Breast epithelium (tissue), 4 donors: ENCODE measurements around the gene CCDC88C. TPM values are rescaled to one million over a fixed set of nuclear protein-coding genes. Genes with fewer than 3 reads are reported as not detected.

Experiments
- DNase-seq, 2 donors: peaks; one replicate each; pipeline ENCODE4 v3.0.0-alpha.2; 2019; ENCODE audit warnings: low spot score in 2 of 2
- H3K27ac ChIP-seq, 2 donors: fragments of 200-600 bp; sonication (generic) in 1 of 2; one replicate each; pipeline ENCODE4 v1.5.1; 2016 to 2019; ENCODE audit warnings: mild to moderate bottlenecking in 1 of 2
- H3K27me3 ChIP-seq, 2 donors: fragments of 200-600 bp; sonication (generic) in 1 of 2; one replicate each; pipeline versions ENCODE4 v1.5.1 to v1.6.0; 2017 to 2019; ENCODE audit warnings: control low read depth in 1 of 2, mild to moderate bottlenecking in 1 of 2
- H3K36me3 ChIP-seq: fragments of 200-600 bp; one replicate; pipeline ENCODE4 v1.5.1; 2019
- H3K4me1 ChIP-seq, 2 donors: fragments of 200-600 bp; sonication (generic); one replicate each; pipeline ENCODE4 v1.5.1; 2016 to 2019; ENCODE audit warnings: control low read depth in 1 of 2
- H3K4me3 ChIP-seq, 3 donors: fragments of 200-600 bp; sonication (generic); 1 replicate in 2 of 3; 2 replicates in 1 of 3; pipeline ENCODE4 v1.5.1; 2016 to 2019; ENCODE audit warnings: mild to moderate bottlenecking in 3 of 3, moderate library complexity in 2 of 3
- H3K9me3 ChIP-seq, 2 donors: fragments of 200-600 bp; sonication (generic) in 1 of 2; one replicate each; pipeline ENCODE4 v1.5.1; 2016 to 2019; ENCODE audit warnings: control low read depth in 1 of 2
- CTCF ChIP-seq, 3 donors: fragments of 450-650 bp; IDR thresholded peaks; one replicate each; pipeline ENCODE4 v1.5.1; 2016 to 2017; ENCODE audit warnings: antibody characterized with exemption in 3 of 3, mild to moderate bottlenecking in 3 of 3, moderate library complexity in 3 of 3
- POLR2A ChIP-seq: fragments of 450-650 bp; IDR thresholded peaks from one replicate; pipeline ENCODE4 v1.6.1; 2016; ENCODE audit warnings: antibody characterized with exemption, mild to moderate bottlenecking, moderate library complexity
- POLR2AphosphoS5 ChIP-seq, 3 donors: sonication (generic); formaldehyde crosslinking; IDR thresholded peaks; one replicate each; pipeline ENCODE4 v1.6.1; 2017; ENCODE audit warnings: antibody characterized with exemption in 3 of 3
- intact Hi-C: fragments of 100-400 bp; cut with DNase I; formaldehyde crosslinking; loops from one replicate; pipeline ENCODE4 v1.15.1; 2023; ENCODE audit warnings: low total_unique reads
- total RNA-seq, 3 donors: library from RNA; depleted of rRNA; stranded (reverse); fragments of >200 nt; gene quantifications; one replicate each; pipeline ENCODE4 v1.1.0, GENCODE V29; 2016

The CCDC88C gene
- total RNA-seq, 3 donors from 2014 or later = 5.8 to 25.9 (median 19.3) TPM

GRCh38 chr14:91309756-91310280, 107.8 kb downstream of the CCDC88C start:
- Histone ChIP-seq H3K4me3 (no peak overlapping the region), H3K27me3 (no peaks in the 10 kb centered on the region), H3K27ac (no peak overlapping the region), H3K36me3 (no peaks in the 10 kb centered on the region), H3K9me3 (no peaks in the 10 kb centered on the region), H3K4me1 (no peaks in the 10 kb centered on the region)
- DNase-seq = no peak
- intact Hi-C loops = no loop called here
- no peak for TF ChIP-seq POLR2A
- TF ChIP-seq CTCF (IDR thresholded peaks at IDR 0.05) = no peak
- no peak for TF ChIP-seq POLR2AphosphoS5 (IDR thresholded peaks at IDR 0.05)

GRCh38 chr14:91308337-91308736, 109.3 kb downstream of the CCDC88C start:
- no peaks in the 10 kb centered on the region for H3K27me3 ChIP-seq
- TF ChIP-seq POLR2A (no peak), POLR2AphosphoS5 (IDR thresholded peaks at IDR 0.05) (no peak), CTCF (IDR thresholded peaks at IDR 0.05) (no peak)
- no peak overlapping the region for H3K27ac ChIP-seq
- H3K4me1 ChIP-seq = no peaks in the 10 kb centered on the region
- H3K4me3 ChIP-seq = no peak overlapping the region
- intact Hi-C loops = no loop called here
- no peak for DNase-seq
- H3K9me3 ChIP-seq = no peaks in the 10 kb centered on the region
- no peaks in the 10 kb centered on the region for H3K36me3 ChIP-seq

GRCh38 chr14:91307652-91308051, 110.0 kb downstream of the CCDC88C start:
- TF ChIP-seq CTCF (IDR thresholded peaks at IDR 0.05) (no peak), POLR2A (no peak)

GRCh38 chr14:91307046-91307445, 110.6 kb downstream of the CCDC88C start:
- H3K36me3 ChIP-seq = no peaks in the 10 kb centered on the region
- H3K4me3 ChIP-seq = no peak overlapping the region
- no peaks in the 10 kb centered on the region for H3K9me3 ChIP-seq
- H3K27me3 ChIP-seq = no peaks in the 10 kb centered on the region
- no peak overlapping the region for H3K27ac ChIP-seq
- intact Hi-C loops = no loop called here
- no peaks in the 10 kb centered on the region for H3K4me1 ChIP-seq
- TF ChIP-seq POLR2A = no peak
- TF ChIP-seq POLR2AphosphoS5 (IDR thresholded peaks at IDR 0.05) = no peak
- no peak for TF ChIP-seq CTCF (IDR thresholded peaks at IDR 0.05)
- no peak for DNase-seq

More at GRCh38 chr14:91307652-91308051, 110.0 kb downstream of the CCDC88C start:
- Histone ChIP-seq H3K27ac (no peak overlapping the region), H3K9me3 (no peaks in the 10 kb centered on the region), H3K4me3 (no peak overlapping the region), H3K4me1 (no peaks in the 10 kb centered on the region), H3K27me3 (no peaks in the 10 kb centered on the region), H3K36me3 (no peaks in the 10 kb centered on the region)
- no peak for DNase-seq
- intact Hi-C loops = no loop called here

GRCh38 chr14:91306547-91306946, 111.1 kb downstream of the CCDC88C start:
- no peak for DNase-seq
- no peaks in the 10 kb centered on the region for H3K9me3 ChIP-seq
- no peak overlapping the region for H3K27ac ChIP-seq
- no peaks in the 10 kb centered on the region for H3K36me3 ChIP-seq
- intact Hi-C loops = no loop called here
- H3K27me3 ChIP-seq = no peaks in the 10 kb centered on the region
- H3K4me3 ChIP-seq = no peak overlapping the region
- no peaks in the 10 kb centered on the region for H3K4me1 ChIP-seq
- TF ChIP-seq POLR2A (no peak), CTCF (IDR thresholded peaks at IDR 0.05) (no peak), POLR2AphosphoS5 (IDR thresholded peaks at IDR 0.05) (no peak)
